SK-N-MC (cell line): ENCODE measurements around the gene ADCK1.

ENCODE experiments used
- EZH2 ChIP-seq: fragments of 200-600 bp; sonication (generic); IDR thresholded peaks from one replicate; pipeline ENCODE4 v1.6.1; 2017; ENCODE audit warnings: antibody characterized with exemption
- FOXP2 ChIP-seq: optimal IDR thresholded peaks from 2 replicates; pipeline ENCODE3; 2011; ENCODE audit warnings: mild to moderate bottlenecking, moderate library complexity; ENCODE audit not compliant: insufficient read depth; ENCODE audit errors: extremely low read length, control extremely low read depth
- POLR2AphosphoS5 ChIP-seq: IDR thresholded peaks from 2 replicates; pipeline ENCODE4 v1.6.1; 2012; ENCODE audit warnings: mild to moderate bottlenecking, low read depth, low read length, borderline replicate concordance

- TF ChIP-seq EZH2 (no peak), FOXP2 (no peak), POLR2AphosphoS5 (no peak)
Measured at GRCh38 chr14:77849711-77850110, 49.8 kb downstream of the ADCK1 start.
